GM12874 (cell line): Measurements from ENCODE around the gene PRR4.

Experiments used
- TF ChIP-seq, protein P1 (sequence below): IDR thresholded peaks from 2 replicates; pipeline ENCODE4 v1.5.1; 2011; ENCODE audit warnings: low read depth, mild to moderate bottlenecking, control low read depth, low read length, moderate library complexity; ENCODE audit not compliant: insufficient read depth

PRR4 gene, protein sequence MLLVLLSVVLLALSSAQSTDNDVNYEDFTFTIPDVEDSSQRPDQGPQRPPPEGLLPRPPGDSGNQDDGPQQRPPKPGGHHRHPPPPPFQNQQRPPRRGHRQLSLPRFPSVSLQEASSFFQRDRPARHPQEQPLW

GRCh38 chr12:10849425-10849878 is at the start of gene PRR4:
Gene PRR4, minus strand, starts transcription at chr12:10849475. Its CDS starts 38 bp downstream, at chr12:10849437.
- TF ChIP-seq, protein P1, sequence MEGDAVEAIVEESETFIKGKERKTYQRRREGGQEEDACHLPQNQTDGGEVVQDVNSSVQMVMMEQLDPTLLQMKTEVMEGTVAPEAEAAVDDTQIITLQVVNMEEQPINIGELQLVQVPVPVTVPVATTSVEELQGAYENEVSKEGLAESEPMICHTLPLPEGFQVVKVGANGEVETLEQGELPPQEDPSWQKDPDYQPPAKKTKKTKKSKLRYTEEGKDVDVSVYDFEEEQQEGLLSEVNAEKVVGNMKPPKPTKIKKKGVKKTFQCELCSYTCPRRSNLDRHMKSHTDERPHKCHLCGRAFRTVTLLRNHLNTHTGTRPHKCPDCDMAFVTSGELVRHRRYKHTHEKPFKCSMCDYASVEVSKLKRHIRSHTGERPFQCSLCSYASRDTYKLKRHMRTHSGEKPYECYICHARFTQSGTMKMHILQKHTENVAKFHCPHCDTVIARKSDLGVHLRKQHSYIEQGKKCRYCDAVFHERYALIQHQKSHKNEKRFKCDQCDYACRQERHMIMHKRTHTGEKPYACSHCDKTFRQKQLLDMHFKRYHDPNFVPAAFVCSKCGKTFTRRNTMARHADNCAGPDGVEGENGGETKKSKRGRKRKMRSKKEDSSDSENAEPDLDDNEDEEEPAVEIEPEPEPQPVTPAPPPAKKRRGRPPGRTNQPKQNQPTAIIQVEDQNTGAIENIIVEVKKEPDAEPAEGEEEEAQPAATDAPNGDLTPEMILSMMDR, result no peak

GRCh38 chr12:10896854-10897253 is 47.6 kb upstream of the PRR4 start:
- TF ChIP-seq, protein P1, result no peak

- TF ChIP-seq, protein P1, result no peak
Observed at GRCh38 chr12:10891937-10892336, 42.7 kb upstream of the PRR4 start.

DNA sequence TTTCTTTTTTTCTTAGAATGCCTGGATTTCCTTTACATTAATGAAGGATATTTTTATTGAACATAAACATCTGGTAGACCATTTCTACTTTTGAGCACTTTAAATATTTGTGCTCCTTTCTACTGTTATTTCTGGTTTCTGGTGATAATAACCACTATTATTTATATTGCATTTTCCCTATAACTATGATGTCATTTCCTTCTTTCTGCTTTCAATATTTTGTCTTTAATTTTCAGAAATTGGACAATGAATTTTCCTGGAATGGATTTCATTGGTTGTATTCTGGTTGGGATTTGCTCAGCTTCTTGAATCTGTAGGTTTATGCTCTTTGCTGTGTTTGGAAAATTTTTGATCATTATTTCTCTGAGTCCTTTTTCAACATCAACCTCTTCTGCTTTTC is 40.0 kb upstream of the PRR4 start:
- TF ChIP-seq, protein P1, result no peak

DNA sequence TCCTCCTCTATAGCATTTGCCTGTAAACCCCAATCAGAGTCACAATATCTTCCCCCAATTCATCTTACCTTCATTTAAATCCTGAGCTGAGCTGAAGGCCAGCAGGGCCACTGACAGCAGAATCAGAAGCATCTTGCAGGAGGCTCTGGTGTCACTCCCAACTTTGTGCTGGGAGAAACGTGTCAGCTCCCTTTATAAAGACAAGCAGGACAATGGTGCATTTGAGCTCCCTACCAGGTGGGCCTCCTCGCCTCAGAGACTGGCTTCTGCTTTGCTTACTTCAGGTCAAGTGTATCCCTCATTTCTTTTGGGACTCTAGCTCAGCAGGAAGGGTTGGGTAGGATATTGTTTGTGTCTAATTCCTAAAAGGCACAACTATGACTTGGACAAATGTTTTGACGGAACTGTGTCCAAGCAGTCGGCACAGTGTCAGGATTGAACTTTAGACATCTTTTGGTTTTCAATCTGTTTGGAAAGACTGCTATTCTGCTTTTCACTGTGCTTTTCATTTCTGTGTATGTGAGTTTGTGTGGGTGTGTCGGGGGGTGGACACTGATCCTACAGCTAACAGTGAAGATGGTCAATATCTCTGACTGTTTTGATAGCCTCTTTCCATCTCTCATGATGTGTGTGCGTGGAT is 34.9 kb upstream of the PRR4 start, which contains the start of gene PRH1:
Gene PRH1, minus strand, starts transcription at position 170 of the 640 bp plus-strand sequence. Its CDS starts 38 bp downstream, at position 132.
- TF ChIP-seq, protein P1, result no peak

DNA sequence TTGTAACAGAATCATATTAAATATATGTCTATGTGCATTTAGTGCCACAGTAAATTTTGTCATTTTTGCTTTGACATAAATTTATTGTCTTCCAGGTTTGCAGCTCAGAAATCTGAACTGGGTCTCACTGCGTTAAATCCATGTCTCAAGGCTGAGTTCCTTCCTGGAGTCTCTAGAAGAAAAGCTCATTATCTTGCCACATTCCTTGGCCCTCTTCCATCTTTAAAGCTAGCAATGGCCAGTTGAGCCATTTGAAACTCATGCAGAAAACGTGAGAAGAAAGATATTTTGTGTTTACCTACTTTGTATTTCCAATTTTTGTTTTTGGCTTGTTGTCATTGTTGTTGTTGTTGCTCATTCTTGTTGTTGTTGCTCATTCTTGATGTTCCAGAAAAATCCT is 24.1 kb upstream of the PRR4 start:
- TF ChIP-seq, protein P1, result no peak

DNA sequence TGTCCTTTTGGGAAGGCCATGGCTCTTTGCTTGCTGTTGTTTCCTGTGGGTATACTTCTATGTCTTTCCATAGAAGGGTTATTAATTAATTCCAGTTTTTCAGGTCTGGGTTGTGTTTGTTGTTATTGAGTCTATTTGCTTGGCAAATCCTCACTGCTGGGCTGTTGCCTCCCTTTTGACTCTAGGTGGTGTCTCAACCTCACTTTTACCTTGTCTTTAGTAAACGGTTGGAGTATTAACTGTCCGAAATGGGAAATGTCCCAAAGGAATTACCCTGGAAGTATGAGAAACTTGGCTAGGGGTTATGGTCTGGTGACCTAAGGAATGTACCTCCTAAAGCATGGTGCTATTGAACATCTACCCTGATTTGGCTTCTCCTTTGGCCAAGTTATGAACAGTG is 18.1 kb upstream of the PRR4 start:
- TF ChIP-seq, protein P1, result no peak
